CD14-positive monocyte (primary cell): ENCODE results near the gene TOMM40. TPM values are rescaled to one million over a fixed set of nuclear protein-coding genes. Genes with fewer than 3 reads are reported as not detected.

Experiments used
- DNase-seq, 3 donors: peaks; one replicate each; pipeline ENCODE4 v3.0.0-alpha.2; 2011 to 2022
- H2AFZ ChIP-seq: 2 replicates; pipeline ENCODE4 v1.6.0; 2012; ENCODE audit warnings: mild to moderate bottlenecking, low read depth, low read length, inconsistent platforms; ENCODE audit not compliant: insufficient read depth, poor library complexity, severe bottlenecking
- H3K27ac ChIP-seq, 2 donors: 1 replicate in 1 of 2; 2 replicates in 1 of 2; pipeline ENCODE4 v1.5.1; 2012 to 2013; ENCODE audit warnings: low read length in 2 of 2, control low read depth in 1 of 2, inconsistent platforms in 1 of 2, low read depth in 1 of 2, mild to moderate bottlenecking in 1 of 2
- H3K27me3 ChIP-seq, 2 donors: one replicate each; pipeline versions ENCODE4 v1.6.0 to v1.6.1; 2011 to 2013; ENCODE audit warnings: low read length in 2 of 2; ENCODE audit not compliant: control insufficient read depth in 2 of 2, insufficient read depth in 2 of 2
- H3K36me3 ChIP-seq, 2 donors: replicated peaks in 1 of 2; 1 replicate in 1 of 2; 2 replicates in 1 of 2; pipeline versions ENCODE4 v1.5.1 to v1.6.1; 2012 to 2013; ENCODE audit warnings: low read length in 2 of 2, control low read depth in 1 of 2, inconsistent platforms in 1 of 2, mild to moderate bottlenecking in 1 of 2; ENCODE audit not compliant: insufficient read depth in 2 of 2, control insufficient read depth in 1 of 2
- H3K4me1 ChIP-seq, 2 donors: 1 replicate in 1 of 2; 2 replicates in 1 of 2; pipeline versions ENCODE4 v1.5.1 to v1.6.1; 2012 to 2013; ENCODE audit warnings: low read length in 2 of 2, control low read depth in 1 of 2, inconsistent platforms in 1 of 2, mild to moderate bottlenecking in 1 of 2, moderate library complexity in 1 of 2; ENCODE audit not compliant: insufficient read depth in 2 of 2, control insufficient read depth in 1 of 2
- H3K4me2 ChIP-seq: replicated peaks from 2 replicates; pipeline ENCODE3; 2012; ENCODE audit warnings: low read length, moderate library complexity, mild to moderate bottlenecking; ENCODE audit not compliant: poor library complexity, severe bottlenecking; ENCODE audit errors: extremely low read depth
- H3K4me3 ChIP-seq, 3 experiments: fragments of 200-600 bp in 1 of 3; sonication (generic) in 1 of 3; replicated peaks in 1 of 3; 1 replicate in 2 of 3; 2 replicates in 1 of 3; pipeline ENCODE4 v1.5.1; 2011 to 2013; ENCODE audit warnings: low read length in 3 of 3, mild to moderate bottlenecking in 3 of 3, control low read depth in 2 of 3, low read depth in 2 of 3, inconsistent platforms in 1 of 3, moderate library complexity in 1 of 3
- H3K79me2 ChIP-seq: 2 replicates; pipeline ENCODE4 v1.6.0; 2012; ENCODE audit warnings: mild to moderate bottlenecking, control low read depth, inconsistent platforms, low read length, moderate library complexity; ENCODE audit not compliant: insufficient read depth
- H3K9ac ChIP-seq: 2 replicates; pipeline ENCODE4 v1.6.0; 2017; ENCODE audit warnings: low read length, mild to moderate bottlenecking; ENCODE audit not compliant: insufficient read depth, poor library complexity, severe bottlenecking
- H3K9me3 ChIP-seq, 2 donors: replicated peaks in 1 of 2; 1 replicate in 1 of 2; 2 replicates in 1 of 2; pipeline versions ENCODE4 v1.5.1 to v1.6.1; 2012 to 2013; ENCODE audit warnings: low read length in 2 of 2, control low read depth in 1 of 2; ENCODE audit not compliant: control insufficient read depth in 1 of 2, insufficient read depth in 1 of 2
- H4K20me1 ChIP-seq: 2 replicates; pipeline ENCODE4 v1.6.0; 2012; ENCODE audit warnings: mild to moderate bottlenecking, low read length, control low read depth, moderate library complexity; ENCODE audit not compliant: insufficient read depth
- H3K27ac Mint-ChIP-seq, 7 donors: one replicate each; pipeline ENCODE4 v1.8.0; 2020; ENCODE audit warnings: mild to moderate bottlenecking in 7 of 7, mixed read lengths in 7 of 7, moderate library complexity in 6 of 7, inconsistent platforms in 2 of 7
- H3K27me3 Mint-ChIP-seq, 3 donors: one replicate each; pipeline ENCODE4 v1.8.0; 2021 to 2022; ENCODE audit warnings: low read depth in 3 of 3, mild to moderate bottlenecking in 3 of 3, mixed read lengths in 3 of 3, moderate library complexity in 3 of 3, inconsistent platforms in 1 of 3
- H3K36me3 Mint-ChIP-seq, 2 donors: one replicate each; pipeline ENCODE4 v1.8.0; 2020; ENCODE audit warnings: mixed read lengths in 2 of 2, inconsistent platforms in 1 of 2, mild to moderate bottlenecking in 1 of 2
- H3K4me1 Mint-ChIP-seq: one replicate; pipeline ENCODE4 v1.8.0; 2020; ENCODE audit warnings: mild to moderate bottlenecking, mixed read lengths
- H3K4me3 Mint-ChIP-seq, 2 donors: one replicate each; pipeline ENCODE4 v1.8.0; 2020; ENCODE audit warnings: mild to moderate bottlenecking in 2 of 2, mixed read lengths in 2 of 2, moderate library complexity in 1 of 2
- H3K9me3 Mint-ChIP-seq, 7 donors: one replicate each; pipeline ENCODE4 v1.8.0; 2020 to 2022; ENCODE audit warnings: mixed read lengths in 7 of 7, mild to moderate bottlenecking in 6 of 7, moderate library complexity in 6 of 7, inconsistent platforms in 2 of 7
- CTCF ChIP-seq: fragments of 200-600 bp; IDR thresholded peaks from one replicate; pipeline ENCODE4 v1.8.0; 2022; ENCODE audit warnings: antibody characterized with exemption, mild to moderate bottlenecking
- WGBS: methylation state at CpG from one replicate; pipeline ENCODE4 v1.1.5; 2013; ENCODE audit warnings: missing lambda C conversion rate; ENCODE audit not compliant: insufficient coverage; 5-methylcytosine and 5-hydroxymethylcytosine counted together
- intact Hi-C, 2 donors: fragments of 100-400 bp; cut with micrococcal nuclease; formaldehyde crosslinking; loops; one replicate each; pipeline versions ENCODE4 v1.15.0 to v1.15.1; 2023
- polyA plus RNA-seq, 3 donors: library from polyadenylated mRNA; depleted of rRNA in 1 of 3; unstranded in 2 of 3; stranded (reverse) in 1 of 3; fragments of 300-500 nt in 2 of 3; fragments of >200 nt in 1 of 3; fragmentation: Illumina TruSeq in 2 of 3; gene quantifications; 1 replicate in 2 of 3; 2 replicates in 1 of 3; pipeline ENCODE4 v1.2.3, GENCODE V29; 2012 to 2021

Gene TOMM40
- polyA plus RNA-seq, 3 donors = 15.0 to 25.4 (median 16.4) TPM

- peak overlapping the region in 1 of 3 experiments; percentile 47 for H3K4me3 ChIP-seq
- H3K27me3 ChIP-seq = no peaks in the 10 kb centered on the region
- peak overlapping the region; percentile 90 to 97 (median 92) for H3K27ac Mint-ChIP-seq
- intact Hi-C loops = loop anchor here in 1 of 2 donors (2.0 kb wide), 1 partner anchor 21 kb away; no protein-coding TSS in a partner anchor
- TF ChIP-seq CTCF = no peak
- peaks cover 10 to 26% of the 10 kb centered on the region in 2 donors for H3K36me3 ChIP-seq
- H3K27me3 Mint-ChIP-seq = peaks cover 0 to 4% (median 2%) of the 10 kb centered on the region in 3 donors
- H3K4me3 Mint-ChIP-seq = peak overlapping the region; percentile 71 to 86
- H3K4me2 ChIP-seq = peak overlapping the region; percentile 68
- peak overlapping the region; percentile 64 to 78 for H3K27ac ChIP-seq
- H3K9ac ChIP-seq = no peak overlapping the region
- H3K79me2 ChIP-seq = no peaks in the 10 kb centered on the region
- no peaks in the 10 kb centered on the region for H3K9me3 ChIP-seq
- WGBS = 0% methylated on average over 8 of the region's 13 CpGs
- H3K36me3 Mint-ChIP-seq = peaks cover 24 to 48% of the 10 kb centered on the region in 2 donors
- H4K20me1 ChIP-seq = no peaks in the 10 kb centered on the region
- H3K9me3 Mint-ChIP-seq = no peaks in the 10 kb centered on the region
- peaks cover 33 to 38% of the 10 kb centered on the region in 2 donors for H3K4me1 ChIP-seq
- DNase-seq = peak; percentile 60 to 78 (median 74)
- peaks cover 37% of the 10 kb centered on the region for H3K4me1 Mint-ChIP-seq
- H2AFZ ChIP-seq = peak overlapping the region; percentile 24
Measured at GRCh38 chr19:44869733-44870470, 21.2 kb upstream of the TOMM40 start.

- Histone ChIP-seq H2AFZ (no peak overlapping the region), H3K9me3 (no peaks in the 10 kb centered on the region), H3K79me2 (no peaks in the 10 kb centered on the region), H3K9ac (no peak overlapping the region), H4K20me1 (no peaks in the 10 kb centered on the region), H3K27me3 (no peaks in the 10 kb centered on the region), H3K36me3 (peaks cover 10 to 36% of the 10 kb centered on the region in 2 donors), H3K4me3 (no peak overlapping the region), H3K4me2 (no peak overlapping the region), H3K27ac (no peak overlapping the region), H3K4me1 (peaks cover 33% of the 10 kb centered on the region in 2 donors)
- Mint-ChIP-seq H3K27me3 (peaks cover 1 to 4% (median 2%) of the 10 kb centered on the region in 3 donors), H3K36me3 (peaks cover 34 to 57% of the 10 kb centered on the region in 2 donors), H3K4me1 (peaks cover 33% of the 10 kb centered on the region), H3K4me3 (no peak overlapping the region), H3K9me3 (no peaks in the 10 kb centered on the region), H3K27ac (peak overlapping the region in 2 of 7 donors; percentile 69 to 80)
- no peak for TF ChIP-seq CTCF
- 98% methylated on average over 13 of the region's 14 CpGs for WGBS
- DNase-seq = no peak
- intact Hi-C loops = no loop called here
Measured at GRCh38 chr19:44871809-44872208, 19.2 kb upstream of the TOMM40 start.
